Activated naive CD4-positive, alpha-beta T cell treated with anti-CD3 and anti-CD28 coated beads, Interleukin-2, amount 50 U/mL, for 16 hours (primary cell): ENCODE data around the gene TPGS1.
"Not testable (repeated sequence)": the region's sequence is repeated elsewhere in the genome, so short reads cannot be mapped to it uniquely, and the experiment has no call there.

Experiments used
- DNase-seq: peaks from one replicate; pipeline ENCODE4 v3.0.0-alpha.2; 2020

The TPGS1 gene

GRCh38 chr19:478236-478903 is 28.9 kb upstream of the TPGS1 start:
- DNase-seq, result no peak

GRCh38 chr19:478976-479375 is 28.3 kb upstream of the TPGS1 start:
- DNase-seq, result no peak

DNA sequence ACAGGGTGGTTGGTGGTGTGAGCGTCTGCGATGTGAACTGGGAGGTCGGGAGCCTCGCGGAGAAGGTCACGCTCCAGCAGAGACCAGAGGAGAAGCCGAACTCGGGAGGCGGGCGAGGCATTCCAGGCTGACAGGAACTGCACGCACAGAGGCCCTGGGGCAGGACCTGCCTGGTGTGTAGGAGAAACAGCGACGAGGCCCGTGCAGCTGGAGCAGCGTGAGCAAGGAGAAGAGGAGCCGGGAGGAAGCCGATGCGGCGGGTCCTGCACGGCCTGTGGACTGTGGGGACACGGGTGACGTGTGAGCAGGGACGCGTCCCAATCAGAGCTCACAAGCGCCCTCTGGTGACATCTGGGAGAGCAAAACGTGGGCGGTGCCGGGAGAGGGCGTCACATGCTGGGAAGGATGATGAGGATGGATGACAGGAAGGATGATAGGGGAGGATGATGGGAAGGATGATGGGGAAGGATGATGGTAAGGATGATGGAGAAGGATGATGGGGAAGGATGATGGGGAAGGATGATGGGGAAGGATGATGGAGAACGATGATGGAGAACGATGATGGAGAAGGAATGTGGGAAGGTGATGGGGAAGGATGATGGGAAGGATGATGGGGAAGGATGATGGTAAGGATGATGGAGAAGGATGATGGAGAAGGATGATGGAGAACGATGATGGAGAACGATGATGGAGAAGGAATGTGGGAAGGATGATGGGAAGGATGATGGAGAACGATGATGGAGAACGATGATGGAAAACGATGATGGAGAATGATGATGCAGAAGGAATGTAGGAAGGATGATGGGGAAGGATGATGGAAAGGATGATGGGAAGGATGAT is 27.1 kb upstream of the TPGS1 start:
- DNase-seq, result peak; percentile 39

DNA sequence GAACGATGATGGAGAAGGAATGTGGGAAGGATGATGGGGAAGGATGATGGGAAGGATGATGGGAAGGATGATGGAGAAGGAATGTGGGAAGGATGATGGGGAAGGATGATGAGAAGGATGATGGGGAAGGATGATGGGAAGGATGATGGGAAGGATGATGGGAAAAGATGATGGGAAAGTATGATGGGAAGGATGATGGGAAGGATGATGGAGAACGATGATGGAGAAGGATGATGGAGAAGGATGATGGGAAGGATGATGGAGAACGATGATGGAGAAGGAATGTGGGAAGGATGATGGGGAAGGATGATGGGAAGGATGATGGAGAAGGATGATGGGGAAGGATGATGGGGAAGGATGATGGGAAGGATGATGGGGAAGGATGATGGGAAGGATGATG is 26.2 kb upstream of the TPGS1 start:
- not testable (repeated sequence) for DNase-seq

DNA sequence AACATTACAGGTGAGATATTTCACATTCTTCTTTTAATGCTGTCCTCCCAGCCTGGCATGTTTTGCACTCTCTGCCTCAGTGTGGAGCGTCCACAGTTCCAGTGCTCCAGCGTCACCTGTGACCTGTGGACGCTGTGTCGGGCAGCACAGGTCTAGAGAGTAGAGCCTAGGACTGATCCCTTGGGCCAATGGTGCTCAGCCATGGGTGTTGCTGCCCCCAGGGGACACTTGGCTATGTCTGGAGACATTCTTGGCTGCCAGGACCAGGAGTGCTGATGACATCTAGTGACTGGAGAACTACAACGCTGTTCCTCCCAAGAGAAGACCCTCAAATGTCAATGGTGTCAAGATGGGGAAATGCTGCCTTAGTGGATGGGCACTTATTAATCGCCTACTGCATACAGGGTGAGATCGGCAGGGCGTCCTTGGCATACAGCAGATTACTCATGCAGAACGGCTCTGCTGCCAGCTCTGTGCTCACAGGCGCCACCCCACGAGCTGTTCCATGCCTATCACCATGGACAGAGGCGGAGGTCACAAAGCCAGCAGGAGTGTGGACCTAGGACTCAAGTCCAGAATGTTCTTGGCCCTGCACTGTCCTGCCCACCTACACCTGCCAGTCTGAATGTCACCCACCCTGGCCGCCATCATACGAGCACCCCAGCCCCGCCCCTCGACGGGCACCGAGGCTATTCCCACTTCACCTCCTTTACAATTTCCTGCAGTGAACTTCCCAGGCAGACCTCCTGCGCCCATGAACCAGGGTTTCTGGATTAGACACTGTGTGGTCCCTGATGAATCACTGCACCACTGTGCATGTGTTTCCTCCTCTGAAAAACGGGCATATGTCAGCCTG is 24.9 kb upstream of the TPGS1 start:
- no peak for DNase-seq

- no peak for DNase-seq
These were observed 23.8 kb upstream of the TPGS1 start for GRCh38 chr19:483332-484072.

- DNase-seq, result no peak
These were observed 22.8 kb upstream of the TPGS1 start for GRCh38 chr19:484494-484893.

DNA sequence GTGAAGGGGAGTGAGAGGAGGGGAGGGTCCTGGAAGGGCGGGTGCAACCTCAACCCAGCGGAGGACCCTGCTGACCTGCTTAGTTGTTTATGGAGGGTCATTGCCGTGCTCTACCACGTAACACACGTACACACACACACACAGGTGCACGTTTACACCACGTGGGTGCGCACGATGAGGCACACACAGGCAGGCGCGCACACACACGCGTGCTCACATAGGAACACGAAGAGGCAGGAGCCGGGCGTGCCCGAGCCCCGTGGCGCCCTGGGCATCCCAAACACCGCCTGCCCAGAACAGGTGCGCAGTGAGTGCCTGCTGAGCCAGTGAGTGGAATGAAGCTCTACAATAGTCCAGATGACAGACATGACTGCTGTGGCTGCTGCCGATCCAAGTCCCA is 22.2 kb upstream of the TPGS1 start:
- DNase-seq, result no peak

DNA sequence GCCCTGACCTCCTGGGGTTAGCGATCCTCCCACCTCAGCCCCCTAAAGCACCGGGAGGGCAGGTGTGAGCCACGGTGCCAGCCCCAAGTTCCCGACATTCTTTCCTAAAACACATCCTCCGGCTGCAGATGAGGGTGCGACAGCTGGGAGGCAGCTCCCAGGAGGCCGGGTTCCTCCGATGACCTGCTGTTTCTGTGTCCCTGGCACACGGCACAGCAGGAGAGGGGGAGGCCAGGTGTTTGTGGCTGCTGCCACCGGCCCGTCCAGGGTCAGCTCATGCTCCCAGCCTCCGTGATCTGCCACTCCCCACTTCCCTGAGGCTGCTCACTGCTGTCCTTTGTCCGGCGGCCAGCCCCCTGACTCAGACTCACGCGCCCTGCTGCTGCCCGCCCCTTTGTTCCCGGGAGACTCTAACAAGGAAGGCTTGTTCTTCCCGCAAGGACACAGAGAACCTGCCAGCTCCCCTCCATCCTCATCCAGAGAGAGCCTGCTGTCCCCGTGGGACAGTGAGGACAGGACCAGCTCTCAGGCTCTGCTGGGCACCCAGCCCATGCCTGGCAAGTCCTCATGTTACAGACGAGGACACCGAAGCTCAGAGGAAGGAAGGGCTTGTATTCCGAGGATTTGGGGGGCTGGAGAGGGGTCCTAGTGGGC is 21.6 kb upstream of the TPGS1 start:
- no peak for DNase-seq

- DNase-seq, result peak; percentile 96
These were observed 18.5 kb upstream of the TPGS1 start for GRCh38 chr19:488505-489417.

GRCh38 chr19:489418-490196 is 17.7 kb upstream of the TPGS1 start:
- DNase-seq, result no peak

- DNase-seq, result no peak
These were observed 16.1 kb upstream of the TPGS1 start for GRCh38 chr19:491146-491741.

DNA sequence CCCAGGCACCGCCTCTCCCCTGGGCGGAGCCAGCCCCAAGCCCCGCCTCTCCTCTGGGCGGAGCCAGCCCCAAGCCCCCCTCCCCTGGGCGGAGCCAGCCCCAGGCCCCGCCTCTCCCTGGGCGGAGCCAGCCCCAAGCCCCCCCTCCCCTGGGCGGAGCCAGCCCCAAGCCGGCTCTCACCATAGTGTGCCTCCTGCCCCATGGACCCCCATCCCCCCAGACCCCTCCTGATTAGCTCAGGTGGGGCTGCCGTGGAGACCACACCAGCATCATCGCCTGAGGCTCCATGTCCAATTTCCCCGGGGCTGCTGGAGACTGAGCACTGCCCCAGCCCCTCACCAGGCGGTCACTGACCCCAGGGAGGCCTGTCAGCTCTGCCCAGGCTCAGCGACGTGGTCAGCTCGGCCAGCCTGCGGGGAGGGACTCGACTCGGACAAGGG is 15.2 kb upstream of the TPGS1 start:
- DNase-seq, result no peak

- DNase-seq, result no peak
These were observed 13.7 kb upstream of the TPGS1 start for GRCh38 chr19:493391-494170.

DNA sequence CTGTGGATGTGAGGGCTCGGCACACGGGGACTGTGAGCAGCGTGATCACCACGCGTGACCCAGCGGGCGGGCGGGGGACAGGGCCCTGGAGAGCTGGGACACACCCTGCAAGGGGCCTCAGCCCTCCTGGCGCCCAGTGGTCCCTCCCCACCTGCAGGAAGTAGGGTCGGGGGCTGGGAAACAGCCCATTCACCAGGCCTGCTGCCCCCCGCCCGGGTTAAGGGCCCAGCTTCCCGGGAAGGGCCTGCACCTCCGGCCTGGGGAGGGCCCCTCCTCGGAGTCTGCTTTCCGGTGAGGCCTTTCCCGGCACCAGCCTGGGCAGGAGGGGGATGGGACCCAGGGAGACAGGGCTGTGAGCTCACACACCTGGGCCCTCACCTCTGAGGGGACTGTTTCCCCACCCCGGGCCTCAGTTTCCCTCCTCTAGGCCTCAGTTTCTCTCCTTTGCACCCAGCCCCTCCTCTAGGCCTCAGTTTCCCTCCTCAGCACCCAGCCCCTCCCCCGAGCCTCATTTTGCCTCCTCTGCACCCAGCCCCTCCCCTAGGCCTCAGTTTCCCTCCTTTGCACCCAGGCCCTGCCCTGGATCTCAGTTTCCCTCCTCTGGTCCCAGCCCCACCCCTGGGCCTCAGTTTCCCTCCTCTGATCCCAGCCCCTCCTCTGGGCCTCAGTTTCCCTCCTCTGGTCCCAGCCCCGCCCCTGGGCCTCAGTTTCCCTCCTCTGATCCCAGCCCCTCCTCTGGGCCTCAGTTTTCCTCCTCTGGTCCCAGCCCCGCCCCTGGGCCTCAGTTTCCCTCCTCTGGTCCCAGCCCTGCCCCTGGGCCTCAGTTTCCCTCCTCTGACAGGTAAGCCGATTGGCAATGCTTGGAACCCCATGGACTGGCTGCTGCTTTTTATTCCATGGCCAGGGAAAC is 12.9 kb upstream of the TPGS1 start:
- DNase-seq, result no peak

- DNase-seq, result no peak
These were observed 12.3 kb upstream of the TPGS1 start for GRCh38 chr19:495081-495401.

- DNase-seq, result peak; percentile 50
These were observed 11.7 kb upstream of the TPGS1 start for GRCh38 chr19:495402-496111.
